ENCODE data around the gene TBX1. TPM values are rescaled to one million over a fixed set of nuclear protein-coding genes. Genes with fewer than 3 reads are reported as not detected.

Gene TBX1
- 2.6 to 4.9 TPM (median 4.4 TPM) in 5 replicates for total RNA-seq (2022; extraction: Qiagen RNA extraction)

DNA sequence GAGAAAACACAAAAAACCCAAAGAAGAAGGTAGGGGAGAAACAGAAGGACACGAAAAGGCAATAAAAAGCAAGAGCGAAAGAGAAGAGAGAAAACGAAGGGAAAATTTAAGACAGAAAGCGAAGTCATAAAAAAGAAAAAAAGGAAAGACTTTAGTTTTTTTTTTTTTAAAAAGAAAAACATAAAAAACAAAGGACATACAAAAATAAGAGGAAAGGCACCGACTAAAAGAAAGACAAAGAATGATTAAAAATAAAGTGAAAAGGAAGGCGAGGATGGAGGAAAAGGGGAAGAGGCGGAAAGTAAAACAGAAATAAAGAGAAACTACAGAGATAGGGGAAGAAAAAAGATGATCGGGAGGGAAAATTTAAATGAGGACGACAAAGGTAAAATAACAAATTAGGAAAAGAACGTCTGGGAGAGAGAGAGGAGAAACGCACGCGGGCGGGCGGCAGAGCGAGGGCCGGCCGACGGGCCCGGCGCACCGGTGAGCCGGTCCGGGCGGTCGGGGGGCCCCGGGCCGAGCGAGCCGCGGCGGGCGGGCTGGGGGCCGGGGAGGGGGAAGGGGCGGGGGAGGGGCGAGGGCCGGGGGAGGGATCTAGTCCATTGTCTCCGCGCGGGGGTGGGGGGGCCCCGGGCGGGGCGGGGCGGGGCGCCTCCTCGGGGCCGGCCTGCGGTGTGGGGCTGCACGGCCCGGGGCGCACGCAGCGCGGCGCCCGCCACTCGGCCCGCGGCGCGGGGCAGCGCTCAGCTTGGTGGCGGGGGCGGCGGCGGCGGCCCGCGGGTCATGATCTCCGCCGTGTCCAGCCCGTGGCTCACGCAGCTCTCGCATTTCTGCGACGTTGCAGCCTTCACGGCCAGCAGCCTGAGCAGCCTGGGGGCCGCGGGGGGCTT, at the start of gene TBX1:
Gene TBX1, plus strand, starts transcription at position 721 of the 893 bp plus-strand sequence. Its CDS starts 66 bp downstream, at position 787.

DNA sequence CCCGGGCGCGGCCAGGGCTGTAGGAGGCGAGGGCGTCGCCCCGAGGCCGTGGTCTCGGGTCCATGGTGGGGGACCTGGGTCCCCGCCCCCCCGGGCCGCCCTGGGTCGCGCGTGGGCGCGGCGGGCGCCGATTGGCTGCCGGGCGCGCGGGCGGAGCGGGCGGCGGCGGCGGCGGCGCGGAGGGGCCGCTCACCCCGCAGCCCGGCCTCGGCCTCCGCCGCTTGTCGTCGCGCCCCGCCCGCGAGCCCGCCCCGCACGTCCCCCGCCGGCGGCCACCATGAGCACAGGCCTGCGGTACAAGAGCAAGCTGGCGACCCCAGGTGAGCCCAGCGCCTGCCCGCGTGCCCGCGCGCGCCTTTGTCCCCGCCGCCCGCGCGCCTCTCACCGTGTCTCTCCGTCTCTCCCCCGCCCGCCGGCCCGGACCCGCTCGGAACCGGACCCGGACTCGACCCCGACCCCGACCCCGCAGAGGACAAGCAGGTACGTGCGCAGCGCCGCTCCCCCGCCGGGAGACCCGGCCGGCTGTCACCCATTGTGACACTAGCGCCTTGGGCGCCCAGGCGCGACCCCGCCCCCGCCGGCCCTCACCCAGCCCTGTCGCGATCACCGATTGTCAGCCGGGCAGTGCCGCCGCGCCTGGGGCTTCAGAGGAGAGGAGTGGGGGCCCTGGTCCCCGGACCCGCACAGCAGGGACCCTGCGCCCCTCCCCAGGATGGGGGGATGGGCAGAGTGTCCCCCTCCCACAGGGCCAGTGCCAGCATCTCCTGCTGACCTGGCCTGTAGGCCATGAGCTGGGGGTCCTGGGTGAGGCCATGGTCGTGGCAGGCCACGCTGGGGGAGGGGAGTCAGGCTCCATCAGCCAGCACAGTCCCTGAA, 46.0 kb upstream of the TBX1 start, which contains the start of gene SEPTIN5:
Gene SEPTIN5, plus strand, starts transcription at position 192 of the 876 bp plus-strand sequence. Its CDS starts 86 bp downstream, at position 278.

DNA sequence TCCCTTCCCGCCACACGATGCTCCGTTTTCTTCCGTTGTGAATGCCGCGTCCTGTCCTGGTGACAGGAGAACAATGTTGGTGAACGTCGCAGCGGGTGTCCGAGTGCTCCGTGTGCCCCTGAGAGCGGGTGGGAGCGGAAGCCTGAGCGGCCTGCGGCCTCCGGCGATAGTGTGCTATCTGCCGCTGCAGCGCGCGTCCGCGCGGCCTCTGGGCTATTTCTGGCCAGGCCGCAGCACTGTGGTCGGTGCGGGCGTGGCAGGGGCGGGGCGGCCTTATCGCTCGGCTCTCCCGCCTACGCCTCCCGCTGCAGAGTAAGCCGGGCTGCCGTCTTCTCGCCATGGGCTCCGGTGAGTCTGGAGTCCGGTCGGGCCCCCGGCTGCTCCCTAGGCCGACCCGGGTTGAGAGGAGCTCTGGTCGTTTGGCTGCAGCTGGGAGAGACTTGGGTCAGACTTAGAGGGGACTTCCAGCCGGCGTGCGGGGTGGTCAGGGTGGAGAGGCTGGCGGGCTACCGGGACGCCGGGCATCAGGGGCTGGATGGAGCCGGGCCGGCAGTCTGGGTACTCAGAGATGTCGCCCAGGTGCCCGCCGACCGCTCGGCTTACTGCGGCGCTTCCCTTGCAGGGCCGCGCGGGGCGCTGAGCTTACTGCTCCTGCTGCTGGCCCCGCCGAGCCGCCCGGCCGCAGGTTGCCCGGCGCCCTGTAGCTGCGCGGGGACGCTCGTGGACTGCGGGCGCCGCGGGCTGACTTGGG, 37.2 kb upstream of the TBX1 start, which contains the start of gene GP1BB:
Gene GP1BB, plus strand, starts transcription at position 308 of the 751 bp plus-strand sequence. Its CDS starts 31 bp downstream, at position 339.

Other genes starting within 250 kb of the TBX1 start
- not detected in 5 replicates for gene CLDN5, start 236.4 kb upstream of the TBX1 start, total RNA-seq (2022; extraction: Qiagen RNA extraction)
- gene SEPTIN5, start 46.3 kb upstream of the TBX1 start, total RNA-seq (2022; extraction: Qiagen RNA extraction): 7.4 to 11.5 TPM (median 10.3 TPM) in 5 replicates
- 0.75 to 2.7 TPM (median 2.1 TPM) in 5 replicates for gene GP1BB, start 37.2 kb upstream of the TBX1 start, total RNA-seq (2022; extraction: Qiagen RNA extraction)
- 14.5 to 19.7 TPM (median 18.7 TPM) in 5 replicates for gene GNB1L, start 94.1 kb downstream of the TBX1 start, total RNA-seq (2022; extraction: Qiagen RNA extraction)
- 6.9 to 11.3 TPM (median 8.6 TPM) in 5 replicates for gene RTL10, start 94.1 kb downstream of the TBX1 start, total RNA-seq (2022; extraction: Qiagen RNA extraction)
- 126 to 165 TPM (median 163 TPM) in 5 replicates for gene COMT, start 181.0 kb downstream of the TBX1 start, total RNA-seq (2022; extraction: Qiagen RNA extraction)
- 32.4 to 45.1 TPM (median 38.1 TPM) in 5 replicates for gene TXNRD2, start 181.0 kb downstream of the TBX1 start, total RNA-seq (2022; extraction: Qiagen RNA extraction)